H7 (cell line): Measurements from ENCODE around the gene MEIS3. TPM values are rescaled to one million over a fixed set of nuclear protein-coding genes. Genes with fewer than 3 reads are reported as not detected.
"Not testable (repeated sequence)": the region's sequence is repeated elsewhere in the genome, so short reads cannot be mapped to it uniquely, and the experiment has no call there.

Source experiments
- DNase-seq: peaks from one replicate; pipeline ENCODE4 v3.0.0; 2012
- H3K27me3 ChIP-seq: 2 replicates; pipeline ENCODE4 v1.6.0; 2011; ENCODE audit warnings: mild to moderate bottlenecking, low read length; ENCODE audit not compliant: control insufficient read depth, insufficient read depth
- H3K36me3 ChIP-seq: replicated peaks from 2 replicates; pipeline ENCODE4 v1.5.1; 2011; ENCODE audit warnings: low read length; ENCODE audit not compliant: control insufficient read depth, insufficient read depth
- H3K4me3 ChIP-seq: 2 replicates; pipeline ENCODE4 v1.5.1; 2011; ENCODE audit warnings: low read depth, mild to moderate bottlenecking, control low read depth, low read length, moderate library complexity; ENCODE audit not compliant: insufficient read depth
- total RNA-seq: library from RNA; depleted of rRNA; stranded (reverse); fragments of >200 nt; shearing (Covaris generic); gene quantifications from 2 replicates; pipeline ENCODE4 v1.2.3, GENCODE V29; 2014

The MEIS3 gene
- total RNA-seq, 1 experiment from 2014 or later, result 134 TPM

- Histone ChIP-seq H3K27me3 (no peaks in the 10 kb centered on the region), H3K4me3 (no peak overlapping the region), H3K36me3 (no peaks in the 10 kb centered on the region)
- peak; percentile 13 for DNase-seq
These were observed 28.5 kb downstream of the MEIS3 start for GRCh38 chr19:47390533-47391488.

DNA sequence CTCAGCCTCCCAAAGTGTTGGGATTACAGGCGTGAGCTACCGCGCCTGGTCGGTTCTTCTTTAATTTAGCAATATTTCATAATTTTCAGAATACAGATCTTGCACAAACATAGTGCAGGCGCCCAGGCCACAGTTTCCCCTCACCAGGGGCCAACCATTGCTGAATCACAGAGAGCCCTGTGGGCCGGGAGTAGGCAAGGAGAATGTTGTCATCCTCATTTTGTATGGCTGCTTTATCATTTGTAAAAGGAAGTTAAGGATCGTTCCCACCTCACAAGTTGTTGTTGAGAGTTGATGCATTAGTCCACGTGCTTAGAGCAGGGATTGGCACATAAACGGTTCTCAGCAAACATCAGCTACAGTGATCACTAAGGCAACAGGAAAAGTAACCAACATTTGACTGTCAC, 30.2 kb downstream of the MEIS3 start:
- no peak overlapping the region for H3K4me3 ChIP-seq
- no peaks in the 10 kb centered on the region for H3K36me3 ChIP-seq
- no peaks in the 10 kb centered on the region for H3K27me3 ChIP-seq
- no peak for DNase-seq

DNA sequence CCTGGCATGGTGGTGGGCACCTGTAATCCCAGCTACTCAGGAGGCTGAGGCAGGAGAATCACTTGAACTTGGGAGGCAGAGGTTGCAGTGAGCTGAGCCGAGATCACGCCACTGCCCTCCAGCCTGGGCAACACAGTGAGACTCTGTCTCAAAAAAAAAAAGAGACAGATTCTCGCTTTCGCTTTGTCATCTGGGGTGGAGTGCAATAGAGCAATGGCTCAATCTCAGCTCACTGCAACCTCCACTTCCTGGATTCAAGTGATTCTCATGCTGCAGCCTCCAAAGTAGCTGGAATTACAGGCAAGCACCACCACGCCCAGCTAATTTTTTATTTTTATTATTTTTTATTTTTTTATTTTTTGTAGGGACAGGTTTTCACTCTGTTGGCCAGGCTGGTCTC, 30.6 kb downstream of the MEIS3 start:
- not testable (repeated sequence) for H3K4me3 ChIP-seq, H3K36me3 ChIP-seq, DNase-seq, H3K27me3 ChIP-seq

- H3K36me3 ChIP-seq, H3K27me3 ChIP-seq, H3K4me3 ChIP-seq, DNase-seq: not testable (repeated sequence)
These were observed 31.7 kb downstream of the MEIS3 start for GRCh38 chr19:47387623-47388022.

- not testable (repeated sequence) for H3K4me3 ChIP-seq, DNase-seq, H3K27me3 ChIP-seq, H3K36me3 ChIP-seq
These were observed 32.7 kb downstream of the MEIS3 start for GRCh38 chr19:47386582-47386981.

DNA sequence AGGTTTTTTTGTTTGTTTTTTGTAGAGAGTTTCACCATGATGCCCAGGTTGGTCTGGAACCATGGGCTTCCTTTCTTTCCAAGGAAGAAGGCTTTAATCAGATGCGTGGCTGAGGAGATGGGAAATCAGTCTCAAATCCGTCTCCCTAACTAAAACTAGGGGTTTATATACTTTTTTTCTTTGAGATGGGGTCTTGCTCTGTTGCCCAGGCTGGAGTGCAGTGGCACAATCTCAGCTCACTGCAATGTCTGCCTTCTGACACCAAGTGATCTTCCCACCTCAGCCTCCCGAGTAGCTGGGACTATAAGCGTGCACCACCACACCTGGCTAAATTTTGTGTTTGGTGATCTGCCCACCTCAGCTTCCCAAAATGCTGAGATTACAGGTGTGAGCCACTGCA, 34.8 kb downstream of the MEIS3 start:
- not testable (repeated sequence) for DNase-seq, H3K27me3 ChIP-seq
- peaks cover 22% of the 10 kb centered on the region for H3K36me3 ChIP-seq

GRCh38 chr19:47383890-47384289, 35.4 kb downstream of the MEIS3 start:
- H3K36me3 ChIP-seq, result peaks cover 22% of the 10 kb centered on the region
- not testable (repeated sequence) for H3K27me3 ChIP-seq, H3K4me3 ChIP-seq, DNase-seq

More for the DNA sequence above, 34.8 kb downstream of the MEIS3 start:
- H3K4me3 ChIP-seq, result not testable (repeated sequence)

DNA sequence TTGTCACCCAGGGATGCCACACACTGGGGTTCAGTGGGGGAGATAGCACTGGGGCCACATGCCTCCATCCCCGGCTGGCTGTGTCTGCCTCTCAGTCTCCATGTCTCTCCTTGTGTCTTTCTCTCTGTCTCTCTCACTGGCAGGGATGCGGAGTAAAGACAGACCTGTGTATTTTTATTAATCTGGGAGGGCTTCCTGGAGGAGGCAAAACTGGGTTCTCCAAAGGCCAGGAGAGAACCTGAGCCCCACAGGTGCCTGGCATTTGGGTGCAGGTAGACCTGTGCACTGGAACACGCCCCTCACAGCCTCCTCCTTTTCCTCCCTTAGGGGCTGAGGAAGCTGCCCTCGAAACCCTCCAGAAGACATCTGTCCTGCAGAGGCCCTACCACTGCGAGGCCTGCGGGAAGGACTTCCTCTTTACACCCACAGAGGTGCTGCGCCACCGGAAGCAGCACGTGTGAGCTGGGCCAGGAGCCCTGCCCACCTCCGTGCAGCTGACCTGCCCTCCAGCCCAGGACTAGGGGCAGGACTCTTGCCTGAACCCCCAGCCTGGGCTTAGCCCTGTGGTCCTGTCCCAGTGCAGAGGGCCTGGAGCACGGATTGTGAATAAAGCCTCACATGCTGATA, 37.6 kb downstream of the MEIS3 start:
- DNase-seq, result no peak
- Histone ChIP-seq H3K27me3 (no peaks in the 10 kb centered on the region), H3K4me3 (no peak overlapping the region), H3K36me3 (peaks cover 31% of the 10 kb centered on the region)

- peaks cover 36% of the 10 kb centered on the region for H3K36me3 ChIP-seq
- no peak for DNase-seq
- no peak overlapping the region for H3K4me3 ChIP-seq
- no peaks in the 10 kb centered on the region for H3K27me3 ChIP-seq
These were observed 38.2 kb downstream of the MEIS3 start for GRCh38 chr19:47381121-47381520.

DNA sequence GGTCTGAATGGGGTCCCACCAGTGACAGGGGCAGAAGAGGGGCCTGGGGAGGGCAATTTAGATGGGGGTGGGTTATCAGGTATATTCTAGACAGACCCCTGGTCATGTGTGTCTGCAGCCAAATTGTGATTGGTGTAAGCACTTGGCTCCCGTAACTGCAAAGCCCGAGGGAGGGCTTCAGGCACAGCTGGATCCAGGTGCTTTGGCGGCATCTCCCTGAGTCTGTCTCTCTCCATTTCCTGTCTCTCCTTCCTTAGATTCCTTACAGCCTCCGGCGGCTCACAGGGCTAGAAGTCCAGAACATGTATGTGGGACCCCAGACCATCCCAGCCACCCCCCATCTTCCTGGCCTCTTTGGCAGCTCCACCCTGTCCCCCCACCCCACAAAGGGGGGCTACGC, 38.8 kb downstream of the MEIS3 start:
- H3K4me3 ChIP-seq, result no peak overlapping the region
- peaks cover 38% of the 10 kb centered on the region for H3K36me3 ChIP-seq
- H3K27me3 ChIP-seq, result no peaks in the 10 kb centered on the region
- DNase-seq, result no peak

DNA sequence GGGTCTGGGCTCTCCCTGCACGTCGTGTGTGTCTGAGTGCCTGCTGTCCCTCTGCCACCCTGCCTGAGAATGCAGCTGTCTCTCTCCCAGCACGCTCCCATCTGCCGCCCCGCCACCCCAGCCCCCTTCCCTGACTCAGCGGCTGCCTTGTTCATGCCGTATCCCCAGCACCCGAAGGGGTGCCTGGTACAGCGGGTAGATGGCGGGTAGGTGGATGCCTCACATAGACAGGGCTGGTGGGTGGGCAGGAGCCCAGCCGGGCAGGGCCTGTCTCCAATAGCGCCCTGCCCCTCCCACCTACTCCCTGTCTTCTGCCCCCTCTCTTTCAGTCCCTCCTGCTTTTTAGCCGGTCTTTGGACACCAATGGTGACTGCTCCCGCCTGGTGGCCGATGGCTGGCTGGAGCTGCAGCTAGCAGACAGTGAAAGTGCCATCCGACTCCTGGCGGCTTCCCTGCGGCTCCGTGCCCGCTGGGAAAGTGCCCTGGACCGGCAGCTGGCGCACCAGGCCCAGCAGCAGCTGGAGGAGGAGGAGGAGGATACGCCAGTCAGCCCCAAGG, 39.9 kb downstream of the MEIS3 start:
- H3K27me3 ChIP-seq, result no peaks in the 10 kb centered on the region
- peaks cover 42% of the 10 kb centered on the region for H3K36me3 ChIP-seq
- DNase-seq, result peak; percentile 28
- no peak overlapping the region for H3K4me3 ChIP-seq

GRCh38 chr19:47378246-47378645, 41.1 kb downstream of the MEIS3 start:
- DNase-seq, result peak; percentile 28
- no peak overlapping the region for H3K4me3 ChIP-seq
- H3K27me3 ChIP-seq, result no peaks in the 10 kb centered on the region
- peaks cover 50% of the 10 kb centered on the region for H3K36me3 ChIP-seq

- Histone ChIP-seq H3K36me3 (peaks cover 54% of the 10 kb centered on the region), H3K4me3 (no peak overlapping the region), H3K27me3 (no peaks in the 10 kb centered on the region)
- DNase-seq, result peak; percentile 51
These were observed 41.5 kb downstream of the MEIS3 start for GRCh38 chr19:47377801-47378200.

GRCh38 chr19:47377208-47377701, 42.1 kb downstream of the MEIS3 start:
- H3K27me3 ChIP-seq, result no peaks in the 10 kb centered on the region
- DNase-seq, result peak; percentile 54
- peaks cover 56% of the 10 kb centered on the region for H3K36me3 ChIP-seq
- H3K4me3 ChIP-seq, result no peak overlapping the region
